ENCODE results near the gene FCMR. TPM values are rescaled to one million over a fixed set of nuclear protein-coding genes. Genes with fewer than 3 reads are reported as not detected.

Gene FCMR
- total and polyA plus RNA-seq, 9 of the 15 experiments (the other 6 are each of a cell fraction or from before 2014, with no cell fraction given), result 0.11 to 0.82 (median 0.20) TPM; not detected in 5

DNA sequence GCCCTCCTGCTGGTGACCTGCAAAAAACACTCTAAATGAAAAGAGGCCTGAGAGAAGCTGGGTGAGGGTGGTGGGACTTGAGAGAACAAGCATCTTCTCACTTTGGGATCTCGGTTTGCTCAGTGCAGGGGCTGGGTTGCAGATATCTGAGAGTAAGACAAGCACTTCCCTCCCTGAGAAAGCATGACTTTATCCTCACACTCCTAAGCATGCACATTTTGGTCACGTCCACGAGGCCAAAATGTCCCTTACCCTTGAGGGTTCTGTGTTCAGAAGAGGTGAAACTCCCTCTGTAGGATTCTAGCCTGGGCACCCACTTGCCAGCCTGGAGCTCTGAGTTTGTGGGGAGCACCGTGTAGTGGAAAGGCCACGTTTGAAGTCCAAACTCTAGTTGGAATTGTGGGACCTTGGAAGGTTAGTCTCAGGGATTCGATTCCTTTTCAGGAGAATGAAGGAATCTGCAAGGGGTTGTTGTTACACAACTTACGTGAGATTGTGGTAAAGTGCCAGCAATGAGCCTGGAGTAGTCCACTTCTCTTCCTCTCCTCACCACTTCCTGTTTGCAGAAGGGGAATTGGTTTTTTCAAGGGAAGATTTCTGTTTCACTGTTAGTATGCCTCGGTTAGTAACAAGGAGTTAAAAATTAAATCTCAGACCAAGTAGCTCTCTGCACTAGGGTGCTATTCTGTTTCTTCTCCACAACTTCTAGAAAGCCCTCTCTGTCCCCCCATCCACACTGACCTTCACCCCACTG, 45.5 kb upstream of the FCMR start (continued):
- TF ChIP-seq CEBPG (CRISPR knock-in tag; IDR thresholded peaks at IDR 0.05) (no peak), CEBPG (tag; conservative IDR thresholded peaks at IDR 0.05 in 1 of 2, IDR thresholded peaks at IDR 0.05 in 1 of 2) (peak in 1 of 2 experiments; percentile 34; a peak in 1 of 4 replicates), FOXA3 (CRISPR knock-in tag; conservative IDR thresholded peaks at IDR 0.05 in 1 of 2, IDR thresholded peaks at IDR 0.05 in 1 of 2) (peak in 1 of 2 experiments; percentile 28; a peak in 1 of 4 replicates), NFE2L1 (tag; IDR thresholded peaks at IDR 0.05; ENCODE audit: borderline replicate concordance, low read depth) (no peak), KDM2B (CRISPR knock-in tag; IDR thresholded peaks at IDR 0.05) (no peak), PKNOX1 (IDR thresholded peaks at IDR 0.05) (no peak), GABPA (tag; conservative IDR thresholded peaks at IDR 0.05; ENCODE audit: low read depth) (peak; percentile 54; the same call in 1 of the 2 replicates), GABPB1 (CRISPR knock-in tag; IDR thresholded peaks at IDR 0.05) (no peak), PPARD (CRISPR knock-in tag; IDR thresholded peaks at IDR 0.05) (no peak), KHSRP (IDR thresholded peaks at IDR 0.05) (no peak)
- TF ChIP-seq, protein P1, sequence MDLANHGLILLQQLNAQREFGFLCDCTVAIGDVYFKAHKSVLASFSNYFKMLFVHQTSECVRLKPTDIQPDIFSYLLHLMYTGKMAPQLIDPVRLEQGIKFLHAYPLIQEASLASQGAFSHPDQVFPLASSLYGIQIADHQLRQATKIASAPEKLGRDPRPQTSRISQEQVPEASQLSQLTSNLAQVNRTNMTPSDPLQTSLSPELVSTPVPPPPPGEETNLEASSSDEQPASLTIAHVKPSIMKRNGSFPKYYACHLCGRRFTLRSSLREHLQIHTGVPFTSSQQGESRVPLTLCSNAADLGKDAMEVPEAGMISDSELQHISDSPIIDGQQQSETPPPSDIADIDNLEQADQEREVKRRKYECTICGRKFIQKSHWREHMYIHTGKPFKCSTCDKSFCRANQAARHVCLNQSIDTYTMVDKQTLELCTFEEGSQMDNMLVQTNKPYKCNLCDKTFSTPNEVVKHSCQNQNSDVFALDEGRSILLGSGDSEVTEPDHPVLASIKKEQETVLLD (IDR thresholded peaks at IDR 0.05), result no peak
- TF ChIP-seq, protein P2, sequence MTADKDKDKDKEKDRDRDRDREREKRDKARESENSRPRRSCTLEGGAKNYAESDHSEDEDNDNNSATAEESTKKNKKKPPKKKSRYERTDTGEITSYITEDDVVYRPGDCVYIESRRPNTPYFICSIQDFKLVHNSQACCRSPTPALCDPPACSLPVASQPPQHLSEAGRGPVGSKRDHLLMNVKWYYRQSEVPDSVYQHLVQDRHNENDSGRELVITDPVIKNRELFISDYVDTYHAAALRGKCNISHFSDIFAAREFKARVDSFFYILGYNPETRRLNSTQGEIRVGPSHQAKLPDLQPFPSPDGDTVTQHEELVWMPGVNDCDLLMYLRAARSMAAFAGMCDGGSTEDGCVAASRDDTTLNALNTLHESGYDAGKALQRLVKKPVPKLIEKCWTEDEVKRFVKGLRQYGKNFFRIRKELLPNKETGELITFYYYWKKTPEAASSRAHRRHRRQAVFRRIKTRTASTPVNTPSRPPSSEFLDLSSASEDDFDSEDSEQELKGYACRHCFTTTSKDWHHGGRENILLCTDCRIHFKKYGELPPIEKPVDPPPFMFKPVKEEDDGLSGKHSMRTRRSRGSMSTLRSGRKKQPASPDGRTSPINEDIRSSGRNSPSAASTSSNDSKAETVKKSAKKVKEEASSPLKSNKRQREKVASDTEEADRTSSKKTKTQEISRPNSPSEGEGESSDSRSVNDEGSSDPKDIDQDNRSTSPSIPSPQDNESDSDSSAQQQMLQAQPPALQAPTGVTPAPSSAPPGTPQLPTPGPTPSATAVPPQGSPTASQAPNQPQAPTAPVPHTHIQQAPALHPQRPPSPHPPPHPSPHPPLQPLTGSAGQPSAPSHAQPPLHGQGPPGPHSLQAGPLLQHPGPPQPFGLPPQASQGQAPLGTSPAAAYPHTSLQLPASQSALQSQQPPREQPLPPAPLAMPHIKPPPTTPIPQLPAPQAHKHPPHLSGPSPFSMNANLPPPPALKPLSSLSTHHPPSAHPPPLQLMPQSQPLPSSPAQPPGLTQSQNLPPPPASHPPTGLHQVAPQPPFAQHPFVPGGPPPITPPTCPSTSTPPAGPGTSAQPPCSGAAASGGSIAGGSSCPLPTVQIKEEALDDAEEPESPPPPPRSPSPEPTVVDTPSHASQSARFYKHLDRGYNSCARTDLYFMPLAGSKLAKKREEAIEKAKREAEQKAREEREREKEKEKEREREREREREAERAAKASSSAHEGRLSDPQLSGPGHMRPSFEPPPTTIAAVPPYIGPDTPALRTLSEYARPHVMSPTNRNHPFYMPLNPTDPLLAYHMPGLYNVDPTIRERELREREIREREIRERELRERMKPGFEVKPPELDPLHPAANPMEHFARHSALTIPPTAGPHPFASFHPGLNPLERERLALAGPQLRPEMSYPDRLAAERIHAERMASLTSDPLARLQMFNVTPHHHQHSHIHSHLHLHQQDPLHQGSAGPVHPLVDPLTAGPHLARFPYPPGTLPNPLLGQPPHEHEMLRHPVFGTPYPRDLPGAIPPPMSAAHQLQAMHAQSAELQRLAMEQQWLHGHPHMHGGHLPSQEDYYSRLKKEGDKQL (CRISPR knock-in tag; IDR thresholded peaks at IDR 0.05; ENCODE audit: borderline replicate concordance), result no peak
- TF ChIP-seq, protein P3, sequence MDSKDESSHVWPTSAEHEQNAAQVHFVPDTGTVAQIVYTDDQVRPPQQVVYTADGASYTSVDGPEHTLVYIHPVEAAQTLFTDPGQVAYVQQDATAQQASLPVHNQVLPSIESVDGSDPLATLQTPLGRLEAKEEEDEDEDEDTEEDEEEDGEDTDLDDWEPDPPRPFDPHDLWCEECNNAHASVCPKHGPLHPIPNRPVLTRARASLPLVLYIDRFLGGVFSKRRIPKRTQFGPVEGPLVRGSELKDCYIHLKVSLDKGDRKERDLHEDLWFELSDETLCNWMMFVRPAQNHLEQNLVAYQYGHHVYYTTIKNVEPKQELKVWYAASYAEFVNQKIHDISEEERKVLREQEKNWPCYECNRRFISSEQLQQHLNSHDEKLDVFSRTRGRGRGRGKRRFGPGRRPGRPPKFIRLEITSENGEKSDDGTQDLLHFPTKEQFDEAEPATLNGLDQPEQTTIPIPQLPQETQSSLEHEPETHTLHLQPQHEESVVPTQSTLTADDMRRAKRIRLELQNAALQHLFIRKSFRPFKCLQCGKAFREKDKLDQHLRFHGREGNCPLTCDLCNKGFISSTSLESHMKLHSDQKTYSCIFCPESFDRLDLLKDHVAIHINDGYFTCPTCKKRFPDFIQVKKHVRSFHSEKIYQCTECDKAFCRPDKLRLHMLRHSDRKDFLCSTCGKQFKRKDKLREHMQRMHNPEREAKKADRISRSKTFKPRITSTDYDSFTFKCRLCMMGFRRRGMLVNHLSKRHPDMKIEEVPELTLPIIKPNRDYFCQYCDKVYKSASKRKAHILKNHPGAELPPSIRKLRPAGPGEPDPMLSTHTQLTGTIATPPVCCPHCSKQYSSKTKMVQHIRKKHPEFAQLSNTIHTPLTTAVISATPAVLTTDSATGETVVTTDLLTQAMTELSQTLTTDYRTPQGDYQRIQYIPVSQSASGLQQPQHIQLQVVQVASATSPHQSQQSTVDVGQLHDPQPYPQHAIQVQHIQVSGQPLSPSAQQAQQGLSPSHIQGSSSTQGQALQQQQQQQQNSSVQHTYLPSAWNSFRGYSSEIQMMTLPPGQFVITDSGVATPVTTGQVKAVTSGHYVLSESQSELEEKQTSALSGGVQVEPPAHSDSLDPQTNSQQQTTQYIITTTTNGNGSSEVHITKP (IDR thresholded peaks at IDR 0.05; ENCODE audit: partially characterized antibody), result peak; percentile 93

Data from K562 (cell line).